ENCODE data around the gene VEGFA.

DNA sequence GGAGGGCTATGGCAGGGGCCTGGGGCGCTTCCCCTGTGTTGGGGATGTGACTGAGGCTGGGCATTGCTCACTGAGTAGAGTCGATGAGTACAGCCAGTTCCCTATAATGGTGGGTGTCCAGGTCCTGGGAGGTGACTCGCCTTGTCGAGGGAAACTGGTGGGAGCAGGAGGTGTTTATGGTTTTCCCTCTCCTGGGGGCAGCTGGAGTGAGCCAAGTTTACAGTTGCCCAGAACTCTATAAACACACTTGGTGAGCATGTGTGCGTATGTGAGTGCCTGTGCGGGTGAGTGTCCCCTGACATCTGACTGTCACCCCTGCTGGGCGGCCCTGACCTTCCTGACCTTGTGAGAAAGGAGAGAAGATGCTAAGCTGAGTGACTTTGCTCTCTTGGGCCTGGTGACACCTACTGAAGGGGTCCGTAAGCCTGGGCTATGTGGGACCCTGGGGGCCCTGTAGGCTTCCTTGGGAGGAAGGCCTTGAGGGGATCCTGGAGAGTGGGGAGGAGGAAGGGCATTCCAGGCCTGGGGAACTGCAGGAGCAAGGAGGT is 65.9 kb downstream of the VEGFA start:
- TF ChIP-seq, protein P1, sequence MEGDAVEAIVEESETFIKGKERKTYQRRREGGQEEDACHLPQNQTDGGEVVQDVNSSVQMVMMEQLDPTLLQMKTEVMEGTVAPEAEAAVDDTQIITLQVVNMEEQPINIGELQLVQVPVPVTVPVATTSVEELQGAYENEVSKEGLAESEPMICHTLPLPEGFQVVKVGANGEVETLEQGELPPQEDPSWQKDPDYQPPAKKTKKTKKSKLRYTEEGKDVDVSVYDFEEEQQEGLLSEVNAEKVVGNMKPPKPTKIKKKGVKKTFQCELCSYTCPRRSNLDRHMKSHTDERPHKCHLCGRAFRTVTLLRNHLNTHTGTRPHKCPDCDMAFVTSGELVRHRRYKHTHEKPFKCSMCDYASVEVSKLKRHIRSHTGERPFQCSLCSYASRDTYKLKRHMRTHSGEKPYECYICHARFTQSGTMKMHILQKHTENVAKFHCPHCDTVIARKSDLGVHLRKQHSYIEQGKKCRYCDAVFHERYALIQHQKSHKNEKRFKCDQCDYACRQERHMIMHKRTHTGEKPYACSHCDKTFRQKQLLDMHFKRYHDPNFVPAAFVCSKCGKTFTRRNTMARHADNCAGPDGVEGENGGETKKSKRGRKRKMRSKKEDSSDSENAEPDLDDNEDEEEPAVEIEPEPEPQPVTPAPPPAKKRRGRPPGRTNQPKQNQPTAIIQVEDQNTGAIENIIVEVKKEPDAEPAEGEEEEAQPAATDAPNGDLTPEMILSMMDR (IDR thresholded peaks at IDR 0.05): no peak
- TF ChIP-seq POLR2A (IDR thresholded peaks at IDR 0.05): no peak
